ENCODE measurements around the gene TMEM220.
A peak's percentile ranks its signal among the peaks of the same experiment; 100 is the strongest.
"Not testable (repeated sequence)": the region's sequence is repeated elsewhere in the genome, so short reads cannot be mapped to it uniquely, and the experiment has no call there.

The TMEM220 gene

GRCh38 chr17:10697092-10698081 is 32.4 kb downstream of the TMEM220 start, which contains the start of the genes ADPRM and SCO1:
TSS of gene ADPRM (plus strand) at chr17:10697594. CDS start at chr17:10704927, 7,333 bp downstream.
TSS of gene SCO1 (minus strand) at chr17:10697533. CDS start at chr17:10697507, 26 bp downstream.
- Histone ChIP-seq H3K9me3 (ENCODE audit: severe bottlenecking) (no peaks in the 10 kb centered on the region), H3K27ac (peak within 1 kb of the TSS; percentile 83), H3K36me3 (peaks cover 25% of the 10 kb centered on the region), H3K27me3 (ENCODE audit: insufficient read depth, low read depth, severe bottlenecking) (no peaks in the 10 kb centered on the region), H3K4me3 (ENCODE audit: low read depth, low read length) (peak within 1 kb of the TSS; percentile 87)
- peak; percentile 94 for DNase-seq
- peak; percentile 59 for TF ChIP-seq CTCF (IDR thresholded peaks at IDR 0.05; ENCODE audit: low read depth, low read length)

GRCh38 chr17:10695875-10696407 is 33.9 kb downstream of the TMEM220 start:
- H3K9me3 ChIP-seq (ENCODE audit: severe bottlenecking); H3K27ac ChIP-seq; DNase-seq; H3K4me3 ChIP-seq (ENCODE audit: low read depth, low read length); H3K27me3 ChIP-seq (ENCODE audit: insufficient read depth, low read depth, severe bottlenecking): not testable (repeated sequence)
- peaks cover 40% of the 10 kb centered on the region for H3K36me3 ChIP-seq

DNA sequence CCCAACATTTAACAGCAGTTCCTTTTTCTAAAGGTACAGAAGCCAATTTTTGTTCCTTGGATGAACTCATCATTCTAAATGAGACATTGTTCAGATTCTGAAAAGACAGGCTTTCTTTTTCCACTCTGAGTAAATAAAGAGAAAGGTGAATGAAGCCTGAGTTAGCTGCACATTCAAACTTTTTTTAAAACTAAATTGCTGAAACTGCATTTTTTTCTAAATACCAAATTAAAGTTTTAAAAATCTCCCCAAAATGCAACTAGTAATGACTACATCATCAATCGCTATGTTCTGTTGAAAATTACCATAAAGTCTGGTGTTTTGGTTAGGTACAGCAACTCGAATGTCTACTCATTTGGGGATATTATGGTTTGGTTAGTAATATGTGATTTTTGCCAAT is 42.3 kb downstream of the TMEM220 start:
- no peak overlapping the region for H3K4me3 ChIP-seq (ENCODE audit: low read depth, low read length)
- no peak overlapping the region for H3K27ac ChIP-seq
- TF ChIP-seq CTCF (IDR thresholded peaks at IDR 0.05; ENCODE audit: low read depth, low read length) = no peak
- DNase-seq = no peak
- H3K27me3 ChIP-seq (ENCODE audit: insufficient read depth, low read depth, severe bottlenecking) = no peaks in the 10 kb centered on the region
- no peaks in the 10 kb centered on the region for H3K9me3 ChIP-seq (ENCODE audit: severe bottlenecking)
- H3K36me3 ChIP-seq = peaks cover 62% of the 10 kb centered on the region

- peak; percentile 42 for TF ChIP-seq CTCF (IDR thresholded peaks at IDR 0.05; ENCODE audit: low read depth, low read length)
- no peaks in the 10 kb centered on the region for H3K27me3 ChIP-seq (ENCODE audit: insufficient read depth, low read depth, severe bottlenecking)
- H3K36me3 ChIP-seq = peaks cover 58% of the 10 kb centered on the region
- H3K4me3 ChIP-seq (ENCODE audit: low read depth, low read length) = no peak overlapping the region
- no peak overlapping the region for H3K27ac ChIP-seq
- DNase-seq = no peak
- H3K9me3 ChIP-seq (ENCODE audit: severe bottlenecking) = no peaks in the 10 kb centered on the region
These were observed 46.0 kb downstream of the TMEM220 start for GRCh38 chr17:10683853-10684252.

DNA sequence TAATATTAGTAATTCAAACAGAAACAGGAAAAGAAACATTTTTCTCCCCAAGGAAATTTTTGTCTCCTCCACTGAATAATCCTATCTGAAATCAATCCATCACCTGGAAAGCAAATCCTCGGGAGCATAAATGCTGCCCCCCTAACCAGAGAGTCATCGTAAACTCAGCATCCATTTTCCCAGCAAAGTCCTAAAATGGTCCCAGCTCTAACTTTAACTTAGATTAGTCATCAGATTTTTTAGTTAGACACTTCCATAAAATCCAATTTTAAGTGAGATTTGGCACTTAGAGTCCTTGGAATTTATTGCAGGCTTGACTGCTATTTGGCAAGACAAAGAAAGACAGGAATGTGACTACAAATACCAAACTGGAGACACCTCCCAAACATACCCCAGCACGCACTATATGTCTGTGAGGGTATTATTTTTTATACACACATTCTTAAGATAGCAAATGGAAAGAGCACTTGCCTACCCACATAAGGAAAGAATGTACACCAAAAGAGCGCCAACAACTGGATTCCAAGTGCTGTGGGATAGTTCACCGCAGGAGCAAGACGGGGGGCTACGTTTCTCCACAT is 47.9 kb downstream of the TMEM220 start:
- H3K9me3 ChIP-seq (ENCODE audit: severe bottlenecking) = no peaks in the 10 kb centered on the region
- no peak for TF ChIP-seq CTCF (IDR thresholded peaks at IDR 0.05; ENCODE audit: low read depth, low read length)
- no peak overlapping the region for H3K27ac ChIP-seq
- H3K36me3 ChIP-seq = peaks cover 63% of the 10 kb centered on the region
- DNase-seq = no peak
- H3K27me3 ChIP-seq (ENCODE audit: insufficient read depth, low read depth, severe bottlenecking) = no peaks in the 10 kb centered on the region
- H3K4me3 ChIP-seq (ENCODE audit: low read depth, low read length) = no peak overlapping the region

- no peak for DNase-seq
- Histone ChIP-seq H3K27ac (no peak overlapping the region), H3K4me3 (ENCODE audit: low read depth, low read length) (no peak overlapping the region), H3K36me3 (peaks cover 18% of the 10 kb centered on the region), H3K27me3 (ENCODE audit: insufficient read depth, low read depth, severe bottlenecking) (no peaks in the 10 kb centered on the region), H3K9me3 (ENCODE audit: severe bottlenecking) (no peaks in the 10 kb centered on the region)
- no peak for TF ChIP-seq CTCF (IDR thresholded peaks at IDR 0.05; ENCODE audit: low read depth, low read length)
These were observed 55.1 kb downstream of the TMEM220 start for GRCh38 chr17:10674704-10675103.

Measured in WERI-Rb-1 (cell line).